GM13977 (cell line): ENCODE measurements around the gene GRIK2.

Experiments
- DNase-seq: peaks from one replicate; pipeline ENCODE4 v3.0.0; 2012; ENCODE audit warnings: low spot score
- in situ Hi-C: fragments of 300-500 bp; cut with MboI; formaldehyde crosslinking; loops from one replicate; pipeline ENCODE4 v1.12.0; 2022; ENCODE audit warnings: low sequenced_read_pairs, low pct_unique_long_range_greater_than_20kb, mixed read lengths, inconsistent platforms; ENCODE audit not compliant: unreplicated experiment
- TF ChIP-seq, protein P1 (sequence below): IDR thresholded peaks from 2 replicates; pipeline ENCODE4 v1.5.1; 2012; ENCODE audit warnings: mild to moderate bottlenecking, control low read depth; ENCODE audit not compliant: insufficient read depth; ENCODE audit errors: extremely low read depth, missing control alignments

Gene GRIK2

DNA sequence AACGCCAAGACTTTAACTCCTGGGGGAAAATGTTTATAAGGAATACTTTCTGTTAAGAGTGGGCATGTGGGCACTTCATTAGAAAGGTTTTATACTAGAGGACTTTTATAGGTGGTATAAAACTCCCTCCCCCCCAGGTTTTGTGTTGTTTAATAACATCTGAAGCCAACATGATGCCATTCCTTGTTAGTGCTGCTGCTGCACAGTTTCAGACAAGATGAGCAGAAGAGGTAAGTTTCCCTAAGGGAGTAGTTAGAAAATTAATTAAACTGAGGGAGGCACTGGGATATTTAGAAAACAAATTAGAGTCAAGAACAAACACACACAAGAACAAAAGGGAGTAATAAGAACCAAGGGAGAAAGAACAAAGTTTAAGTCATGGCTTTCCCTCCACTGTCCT, 362.4 kb downstream of the GRIK2 start:
- no peak for DNase-seq
- in situ Hi-C loops, result no loop called here
- TF ChIP-seq, protein P1, sequence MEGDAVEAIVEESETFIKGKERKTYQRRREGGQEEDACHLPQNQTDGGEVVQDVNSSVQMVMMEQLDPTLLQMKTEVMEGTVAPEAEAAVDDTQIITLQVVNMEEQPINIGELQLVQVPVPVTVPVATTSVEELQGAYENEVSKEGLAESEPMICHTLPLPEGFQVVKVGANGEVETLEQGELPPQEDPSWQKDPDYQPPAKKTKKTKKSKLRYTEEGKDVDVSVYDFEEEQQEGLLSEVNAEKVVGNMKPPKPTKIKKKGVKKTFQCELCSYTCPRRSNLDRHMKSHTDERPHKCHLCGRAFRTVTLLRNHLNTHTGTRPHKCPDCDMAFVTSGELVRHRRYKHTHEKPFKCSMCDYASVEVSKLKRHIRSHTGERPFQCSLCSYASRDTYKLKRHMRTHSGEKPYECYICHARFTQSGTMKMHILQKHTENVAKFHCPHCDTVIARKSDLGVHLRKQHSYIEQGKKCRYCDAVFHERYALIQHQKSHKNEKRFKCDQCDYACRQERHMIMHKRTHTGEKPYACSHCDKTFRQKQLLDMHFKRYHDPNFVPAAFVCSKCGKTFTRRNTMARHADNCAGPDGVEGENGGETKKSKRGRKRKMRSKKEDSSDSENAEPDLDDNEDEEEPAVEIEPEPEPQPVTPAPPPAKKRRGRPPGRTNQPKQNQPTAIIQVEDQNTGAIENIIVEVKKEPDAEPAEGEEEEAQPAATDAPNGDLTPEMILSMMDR, result no peak

DNA sequence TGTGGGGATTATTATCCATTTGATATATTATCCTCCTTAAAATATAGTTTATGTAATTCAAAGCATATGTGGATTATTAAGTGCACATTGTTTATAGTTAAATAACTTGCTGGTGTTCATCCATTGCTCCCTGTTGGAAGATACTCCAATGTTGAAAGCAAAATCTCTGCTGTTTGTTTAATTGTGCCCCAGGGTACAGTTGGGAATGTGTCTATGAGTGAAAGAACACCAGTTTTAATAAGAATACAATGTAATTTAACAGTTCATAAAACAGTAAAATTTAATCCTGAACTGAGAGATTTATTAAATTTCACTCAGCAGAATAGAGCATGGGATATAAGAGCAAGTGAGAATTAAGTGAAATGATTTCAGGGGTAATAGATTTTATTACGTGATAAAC, 364.9 kb downstream of the GRIK2 start:
- no peak for DNase-seq
- in situ Hi-C loops, result no loop called here
- TF ChIP-seq, protein P1, result no peak

DNA sequence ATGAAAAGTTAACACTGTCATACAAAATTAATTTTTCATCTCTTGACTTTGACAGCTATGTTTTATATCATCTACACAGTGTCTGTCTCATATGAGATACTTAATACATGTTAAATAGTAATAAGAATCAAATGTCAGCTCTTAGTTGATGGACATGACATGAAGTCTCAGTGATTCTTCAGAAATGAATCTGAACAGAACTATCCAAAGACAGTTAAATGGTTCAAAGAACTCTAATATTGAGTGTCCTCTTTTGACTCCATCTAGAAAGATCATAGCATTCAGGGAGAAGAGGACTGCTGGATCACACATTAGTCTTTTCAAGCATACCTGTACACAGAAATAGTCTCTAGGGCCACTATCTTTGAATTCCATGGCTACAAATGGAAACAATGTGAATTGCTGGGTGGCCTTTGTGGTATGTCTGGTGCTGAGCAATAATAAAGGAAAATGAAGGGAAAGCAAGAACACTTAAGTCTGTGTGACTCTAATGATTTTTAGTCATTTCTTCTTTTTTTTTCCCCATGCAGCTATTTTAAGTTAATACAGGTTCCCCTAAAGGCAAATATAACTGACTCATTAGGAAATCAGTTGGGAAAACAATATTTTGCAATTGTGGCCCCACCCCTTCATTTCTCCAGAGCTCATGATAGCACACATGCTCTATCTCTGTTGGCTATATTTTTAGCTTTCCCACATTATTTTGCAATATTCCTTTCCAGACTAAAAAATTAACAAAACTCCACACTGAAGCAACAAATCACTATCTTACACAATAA, 367.5 kb downstream of the GRIK2 start:
- in situ Hi-C loops, result no loop called here
- TF ChIP-seq, protein P1, result no peak
- DNase-seq, result no peak

DNA sequence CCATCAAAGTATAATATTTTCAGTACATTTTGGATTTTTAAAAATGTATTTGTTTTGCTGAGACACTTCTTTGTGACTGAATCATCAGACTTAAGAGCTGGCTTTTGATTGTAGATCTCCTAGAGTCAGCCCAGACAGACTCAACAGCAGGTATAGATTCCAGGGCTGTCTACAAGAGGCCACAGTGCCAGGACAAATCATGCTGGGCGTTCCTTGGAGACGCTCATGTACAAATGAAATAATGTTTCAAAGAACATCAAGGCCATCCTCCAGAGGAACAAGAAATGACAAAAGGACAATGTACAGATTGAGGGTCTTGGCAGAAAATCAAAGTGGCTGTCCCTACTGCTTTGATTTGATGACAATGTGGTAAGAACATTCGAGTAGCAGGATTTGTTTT, 369.3 kb downstream of the GRIK2 start:
- TF ChIP-seq, protein P1, result no peak
- no peak for DNase-seq
- in situ Hi-C loops, result no loop called here

DNA sequence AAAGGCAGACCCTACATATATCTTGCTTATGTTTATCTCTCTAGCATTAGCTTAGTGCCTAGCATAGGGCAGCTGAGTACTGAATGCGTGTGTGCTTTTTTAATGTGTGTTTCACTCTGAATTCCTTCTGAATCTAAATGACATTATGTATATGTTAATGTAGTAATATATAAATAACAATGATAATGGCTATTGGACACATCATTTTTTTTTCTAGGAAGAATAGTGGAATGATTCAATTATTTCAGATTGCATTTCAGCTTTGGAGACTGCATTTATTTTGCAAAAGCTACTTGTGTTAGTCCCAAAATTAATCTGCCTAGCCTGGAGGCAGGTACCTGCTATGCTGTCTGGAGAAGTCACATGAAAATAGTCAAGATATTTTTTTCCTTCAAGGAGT, 371.8 kb downstream of the GRIK2 start:
- in situ Hi-C loops, result no loop called here
- TF ChIP-seq, protein P1, result no peak
- no peak for DNase-seq

DNA sequence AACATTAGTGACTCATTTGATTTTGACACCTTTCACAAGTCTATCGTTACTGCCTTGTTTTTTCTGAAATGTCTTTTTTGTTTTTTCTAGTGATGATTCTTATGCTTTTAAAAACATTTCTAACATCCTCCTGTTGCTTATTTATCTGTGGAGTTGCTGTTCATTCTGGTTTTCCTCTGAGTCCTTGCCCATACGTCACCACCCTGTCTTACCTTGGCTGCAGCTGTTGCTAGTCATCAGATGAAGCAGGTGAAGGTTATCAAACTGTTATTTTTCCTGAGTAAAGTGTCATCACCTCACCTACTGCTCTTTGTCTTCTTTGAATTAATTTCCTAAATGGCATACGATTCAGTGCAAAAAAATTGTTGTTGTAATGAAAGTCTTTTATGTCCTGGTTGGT, 376.6 kb downstream of the GRIK2 start:
- in situ Hi-C loops, result no loop called here
- DNase-seq, result no peak
- TF ChIP-seq, protein P1, result no peak
